ENCODE data around the gene CBX2. TPM values are rescaled to one million over a fixed set of nuclear protein-coding genes. Genes with fewer than 3 reads are reported as not detected.

The CBX2 gene
- total RNA-seq, 1 experiment from 2014 or later: 28.3 TPM

DNA sequence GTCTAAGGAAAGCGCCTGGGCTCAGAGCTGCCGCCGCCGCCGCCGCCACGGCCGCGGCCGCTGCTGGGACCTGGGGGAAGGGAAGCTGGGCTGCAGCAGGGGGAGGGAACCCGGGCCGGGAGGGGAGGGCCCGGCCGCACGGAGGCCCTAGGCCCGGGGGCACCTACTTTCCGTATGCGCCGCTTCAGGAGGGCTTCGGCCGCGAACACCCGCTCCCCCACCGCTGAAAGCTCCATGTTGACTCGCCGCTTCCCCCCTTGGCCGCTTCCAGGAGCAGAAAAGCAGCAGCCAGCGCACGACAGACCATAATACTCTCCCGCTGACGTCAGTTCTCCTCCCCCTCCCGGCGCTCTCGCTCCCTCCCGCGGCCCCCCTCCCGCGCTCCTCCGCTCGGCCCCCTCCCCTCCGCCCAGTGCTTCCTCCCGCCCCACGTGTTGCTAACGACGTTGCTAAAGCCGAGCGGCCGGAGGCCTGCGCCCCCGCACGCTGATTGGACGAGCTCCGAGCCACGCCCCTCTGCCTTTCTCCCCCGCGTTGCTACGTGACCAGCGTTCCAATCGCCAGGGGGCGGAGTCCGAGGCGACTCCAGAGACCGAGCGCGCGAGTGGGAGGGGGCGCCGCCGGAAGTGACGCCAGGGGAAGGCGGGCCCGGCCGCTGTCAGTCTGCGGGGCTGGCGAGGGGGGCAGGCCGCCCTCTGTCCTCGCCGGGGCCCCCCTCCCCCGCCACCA is 19.0 kb downstream of the CBX2 start, which contains the start of gene CBX8:
Gene CBX8, minus strand, starts transcription at position 315 of the 729 bp plus-strand sequence. Its CDS starts 79 bp downstream, at position 236.
- ATAC-seq (peak; percentile 77), DNase-seq (ENCODE audit: low read depth, low spot score) (peak; percentile 100)
- peaks cover 10 to 18% of the 10 kb centered on the region in 2 experiments; a peak in 2 of 4 replicates for H3K36me3 ChIP-seq (ENCODE audit: control insufficient read depth in 1 of 2, insufficient read depth in 2 of 2, low read length in 2 of 2)
- CTCF ChIA-PET: interaction anchor here (0.6 to 2.0 kb wide), 20 partner anchors 8 to 624 kb away, joined by 3 to 13 read pairs (median 5); partner anchors contain the start of genes CBX4 and GAA
- no peaks in the 10 kb centered on the region for H3K9me3 ChIP-seq (ENCODE audit: control insufficient read depth in 1 of 2, insufficient read depth in 1 of 2, low read depth in 1 of 2, low read length in 2 of 2)
- H3K27ac ChIP-seq (ENCODE audit: low read depth, low read length): peak within 1 kb of the TSS; percentile 90
- H3K27me3 ChIP-seq (ENCODE audit: insufficient read depth, low read length): no peaks in the 10 kb centered on the region
- H4K20me1 ChIP-seq (ENCODE audit: insufficient read depth): no peaks in the 10 kb centered on the region
- peak within 1 kb of the TSS; percentile 91 for H3K9ac ChIP-seq (ENCODE audit: low read length)
- TF ChIP-seq ELF1 (IDR thresholded peaks at IDR 0.05; ENCODE audit: borderline replicate concordance, low read depth): no peak
- TF ChIP-seq TCF7L2 (IDR thresholded peaks at IDR 0.05; ENCODE audit: borderline replicate concordance, extremely low read depth, insufficient read depth, insufficient read length): peak; percentile 37
- peak; percentile 72; the same call in 1 of the 2 replicates for TF ChIP-seq MAX (IDR thresholded peaks at IDR 0.05)
- TF ChIP-seq EGR1 (IDR thresholded peaks at IDR 0.05; ENCODE audit: low read depth): peak; percentile 93
- TF ChIP-seq POLR2A (IDR thresholded peaks at IDR 0.05; ENCODE audit: borderline replicate concordance, extremely low read depth, insufficient read depth, insufficient read length): peak; percentile 72
- TF ChIP-seq CEBPB (IDR thresholded peaks at IDR 0.05; ENCODE audit: low read depth): no peak
- peak; percentile 66; the same call in 1 of the 2 replicates for TF ChIP-seq ZFX (IDR thresholded peaks at IDR 0.05)
- no peak for TF ChIP-seq CTCF (IDR thresholded peaks at IDR 0.05 in 2 of 3, conservative IDR thresholded peaks at IDR 0.05 in 1 of 3; ENCODE audit: borderline replicate concordance in 1 of 3, insufficient read depth in 1 of 3, low read depth in 2 of 3, low read length in 2 of 3)
- no peak for TF ChIP-seq FOSL1 (IDR thresholded peaks at IDR 0.05; ENCODE audit: low read depth)
- no peak for TF ChIP-seq RAD21 (IDR thresholded peaks at IDR 0.05; ENCODE audit: low read depth)
- peak; percentile 98 for TF ChIP-seq SP1 (IDR thresholded peaks at IDR 0.05; ENCODE audit: low read depth)
- TF ChIP-seq POLR2AphosphoS5 (IDR thresholded peaks at IDR 0.05; ENCODE audit: low read depth, low read length): peak; percentile 88
- H3K4me3 ChIP-seq (replicated peaks in 1 of 2; ENCODE audit: low read depth in 1 of 2, low read length in 2 of 2): peak within 1 kb of the TSS; percentile 80 to 92
- no peak within 1 kb of the TSS for H2AFZ ChIP-seq (ENCODE audit: low read depth, low read length, poor library complexity, severe bottlenecking)
- RAD21 ChIA-PET (ENCODE audit: low non-redundant PET in 1 of 2, low total read pairs in 2 of 2, uncharacterized antibody in 2 of 2, unreplicated experiment in 2 of 2): interaction anchor here (0.6 to 1.4 kb wide), 7 partner anchors 11 to 1188 kb away, joined by 3 to 10 read pairs (median 4); partner anchors contain the start of gene CBX4 (in 1 of the 2)
- H3K9me2 ChIP-seq (ENCODE audit: insufficient read depth): no peaks in the 10 kb centered on the region
- intact Hi-C loops (cut with micrococcal nuclease): no loop called here
- H3K79me2 ChIP-seq (ENCODE audit: insufficient read depth, low read length): peaks cover 18% of the 10 kb centered on the region; the same call in 1 of the 2 replicates
- H3K4me2 ChIP-seq (ENCODE audit: low read length): peak within 1 kb of the TSS; percentile 93
- peaks cover 41 to 62% of the 10 kb centered on the region in 2 experiments for H3K4me1 ChIP-seq (ENCODE audit: control insufficient read depth in 1 of 2, insufficient read depth in 2 of 2, low read length in 2 of 2)
- no TSS peak for BruUV-seq (replicated peaks)
- POLR2A ChIA-PET: interaction anchor here (0.6 to 2.6 kb wide), 17 partner anchors 9 to 354 kb away, joined by 3 to 22 read pairs (median 5); partner anchors contain the start of gene CBX4
